A673 (cell line): ENCODE results near the gene MFNG. TPM values are rescaled to one million over a fixed set of nuclear protein-coding genes. Genes with fewer than 3 reads are reported as not detected.

Experiments
- BruUV-seq: library from RNA; stranded (reverse); fragments of 400-500 nt; replicated peaks from 2 replicates; lab custom pipeline; 2021; lab: Mats Ljungman, UMichigan
- CTCF ChIA-PET: fragments of 300-600 bp; sonication (Branson Sonifier 250); formaldehyde crosslinking; loops from one replicate; lab custom pipeline; 2022; ENCODE audit warnings: antibody characterized with exemption; lab: Charles Lee
- POLR2A ChIA-PET: fragments of 300-600 bp; sonication (Branson Sonifier 250); formaldehyde crosslinking; loops from one replicate; lab custom pipeline; 2022; ENCODE audit warnings: antibody characterized with exemption; ENCODE audit not compliant: low non-redundant PET; lab: Charles Lee
- DNase-seq: peaks from one replicate; pipeline ENCODE4 v3.0.0-alpha.2; 2015; ENCODE audit warnings: low spot score
- H3K27ac ChIP-seq: fragments of 200-600 bp; sonication (generic); 2 replicates; pipeline ENCODE4 v1.5.1; 2016; ENCODE audit warnings: mixed run types, low read depth, mild to moderate bottlenecking, mixed read lengths, antibody characterized with exemption, low read length; ENCODE audit not compliant: poor library complexity, severe bottlenecking
- H3K27me3 ChIP-seq: fragments of 200-600 bp; sonication (generic); replicated peaks from 2 replicates; pipeline ENCODE4 v1.6.1; 2017; ENCODE audit warnings: mixed run types, low read depth, mild to moderate bottlenecking, mixed read lengths, antibody characterized with exemption, low read length; ENCODE audit not compliant: insufficient read depth, poor library complexity
- H3K36me3 ChIP-seq: fragments of 200-600 bp; sonication (generic); 2 replicates; pipeline ENCODE4 v1.6.1; 2016; ENCODE audit warnings: mixed run types, mild to moderate bottlenecking, mixed read lengths, antibody characterized with exemption, low read length; ENCODE audit not compliant: insufficient read depth, poor library complexity, severe bottlenecking
- H3K4me1 ChIP-seq: fragments of 200-600 bp; sonication (generic); 2 replicates; pipeline ENCODE4 v1.6.1; 2017; ENCODE audit warnings: mixed run types, mild to moderate bottlenecking, mixed read lengths, antibody characterized with exemption, low read length; ENCODE audit not compliant: insufficient read depth, poor library complexity, severe bottlenecking
- H3K4me3 ChIP-seq: fragments of 200-600 bp; sonication (generic); 2 replicates; pipeline ENCODE4 v1.5.1; 2016; ENCODE audit warnings: low read depth, mixed run types, mild to moderate bottlenecking, mixed read lengths, low read length; ENCODE audit not compliant: poor library complexity, severe bottlenecking
- H3K9me3 ChIP-seq: fragments of 200-600 bp; sonication (generic); 2 replicates; pipeline ENCODE4 v1.6.1; 2016; ENCODE audit warnings: mixed run types, low read depth, mild to moderate bottlenecking, mixed read lengths, antibody characterized with exemption, low read length; ENCODE audit not compliant: poor library complexity, severe bottlenecking
- EZH2 ChIP-seq: fragments of 200-600 bp; sonication (generic); IDR thresholded peaks from 2 replicates; pipeline ENCODE4 v1.6.1; 2017; ENCODE audit warnings: borderline replicate concordance, low read depth, mild to moderate bottlenecking, mixed read lengths, antibody characterized with exemption, low read length; ENCODE audit not compliant: poor library complexity, severe bottlenecking
- intact Hi-C: fragments of 100-400 bp; cut with micrococcal nuclease; formaldehyde crosslinking; loops from one replicate; pipeline ENCODE4 v1.10.0; 2022; ENCODE audit not compliant: unreplicated experiment
- total RNA-seq: library from RNA; stranded (reverse); gene quantifications from 2 replicates; pipeline ENCODE4 v1.2.3, GENCODE V29; 2021
- TF ChIP-seq, protein P1 (sequence below): fragments of 300-800, 200-600 bp; sonication (generic); conservative IDR thresholded peaks from 2 replicates; pipeline ENCODE4 v1.5.1; 2017; ENCODE audit warnings: low read depth, mild to moderate bottlenecking, antibody characterized with exemption, low read length, moderate library complexity, mixed read lengths

The MFNG gene
- total RNA-seq, 1 experiment from 2014 or later: not detected

DNA sequence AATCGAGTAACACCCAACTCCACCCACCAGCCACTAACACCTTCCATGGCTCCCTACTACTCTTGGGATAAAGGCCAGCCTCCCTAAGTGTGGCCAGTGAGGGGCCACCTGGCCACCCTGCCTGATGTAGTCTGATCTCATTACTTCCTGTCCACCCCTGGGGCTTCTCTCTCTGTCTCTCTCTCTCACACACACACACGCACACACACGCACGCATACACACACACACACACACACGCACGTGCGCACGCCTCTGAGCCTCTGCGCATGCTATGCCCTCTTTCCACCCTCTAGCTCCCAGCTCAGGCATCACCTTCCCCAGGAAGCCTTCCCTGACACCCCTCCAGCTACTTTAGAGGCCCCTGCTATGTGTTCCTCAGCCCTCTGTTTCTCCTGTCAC lies 3.9 kb downstream of the MFNG start:
- no peak overlapping the region for H3K4me3 ChIP-seq
- intact Hi-C loops: no loop called here
- H3K27me3 ChIP-seq: no peaks in the 10 kb centered on the region
- peaks cover 4% of the 10 kb centered on the region for H3K4me1 ChIP-seq
- DNase-seq: no peak
- CTCF ChIA-PET: no interaction called here
- H3K9me3 ChIP-seq: no peaks in the 10 kb centered on the region
- no peak for TF ChIP-seq EZH2
- TF ChIP-seq, protein P1, sequence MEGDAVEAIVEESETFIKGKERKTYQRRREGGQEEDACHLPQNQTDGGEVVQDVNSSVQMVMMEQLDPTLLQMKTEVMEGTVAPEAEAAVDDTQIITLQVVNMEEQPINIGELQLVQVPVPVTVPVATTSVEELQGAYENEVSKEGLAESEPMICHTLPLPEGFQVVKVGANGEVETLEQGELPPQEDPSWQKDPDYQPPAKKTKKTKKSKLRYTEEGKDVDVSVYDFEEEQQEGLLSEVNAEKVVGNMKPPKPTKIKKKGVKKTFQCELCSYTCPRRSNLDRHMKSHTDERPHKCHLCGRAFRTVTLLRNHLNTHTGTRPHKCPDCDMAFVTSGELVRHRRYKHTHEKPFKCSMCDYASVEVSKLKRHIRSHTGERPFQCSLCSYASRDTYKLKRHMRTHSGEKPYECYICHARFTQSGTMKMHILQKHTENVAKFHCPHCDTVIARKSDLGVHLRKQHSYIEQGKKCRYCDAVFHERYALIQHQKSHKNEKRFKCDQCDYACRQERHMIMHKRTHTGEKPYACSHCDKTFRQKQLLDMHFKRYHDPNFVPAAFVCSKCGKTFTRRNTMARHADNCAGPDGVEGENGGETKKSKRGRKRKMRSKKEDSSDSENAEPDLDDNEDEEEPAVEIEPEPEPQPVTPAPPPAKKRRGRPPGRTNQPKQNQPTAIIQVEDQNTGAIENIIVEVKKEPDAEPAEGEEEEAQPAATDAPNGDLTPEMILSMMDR: no peak
- no peaks in the 10 kb centered on the region for H3K36me3 ChIP-seq
- no TSS peak for BruUV-seq
- H3K27ac ChIP-seq: no peak overlapping the region
- POLR2A ChIA-PET: no interaction called here

DNA sequence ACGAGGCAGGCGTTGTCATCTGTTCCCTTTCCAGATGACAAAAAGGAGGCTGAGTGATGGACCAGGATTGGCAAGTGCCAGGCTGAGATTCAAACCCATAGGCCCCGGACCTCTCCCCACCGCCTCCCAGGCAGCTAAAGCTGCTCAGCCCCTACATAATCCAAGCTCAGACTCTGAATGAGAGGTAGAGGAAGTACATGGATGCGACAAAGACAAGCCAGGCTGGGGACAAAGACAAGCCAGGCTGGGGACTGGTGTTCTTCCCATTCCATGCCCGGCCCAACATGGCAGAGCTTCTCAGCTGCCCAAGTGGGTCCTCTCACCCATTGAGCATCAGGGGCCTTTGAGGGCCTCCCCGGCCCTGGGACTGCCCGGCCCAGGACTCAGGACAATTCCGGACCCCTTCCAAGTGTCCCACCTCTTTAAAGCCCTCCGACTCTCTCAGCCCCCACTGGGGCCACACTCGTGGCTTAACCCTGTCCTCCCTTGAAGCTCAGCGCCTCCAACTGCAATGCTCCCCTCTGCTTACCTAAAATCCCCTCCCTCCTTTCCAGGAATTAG lies 4.8 kb downstream of the MFNG start:
- H3K4me3 ChIP-seq: no peak overlapping the region
- no peak for DNase-seq
- BruUV-seq: no TSS peak
- no peak for TF ChIP-seq EZH2
- TF ChIP-seq, protein P1: no peak
- intact Hi-C loops: no loop called here
- no peak overlapping the region for H3K27ac ChIP-seq
- ChIA-PET CTCF (no interaction called here), POLR2A (no interaction called here)
- no peaks in the 10 kb centered on the region for H3K27me3 ChIP-seq
- no peaks in the 10 kb centered on the region for H3K36me3 ChIP-seq
- no peaks in the 10 kb centered on the region for H3K9me3 ChIP-seq
- H3K4me1 ChIP-seq: peaks cover 2% of the 10 kb centered on the region

DNA sequence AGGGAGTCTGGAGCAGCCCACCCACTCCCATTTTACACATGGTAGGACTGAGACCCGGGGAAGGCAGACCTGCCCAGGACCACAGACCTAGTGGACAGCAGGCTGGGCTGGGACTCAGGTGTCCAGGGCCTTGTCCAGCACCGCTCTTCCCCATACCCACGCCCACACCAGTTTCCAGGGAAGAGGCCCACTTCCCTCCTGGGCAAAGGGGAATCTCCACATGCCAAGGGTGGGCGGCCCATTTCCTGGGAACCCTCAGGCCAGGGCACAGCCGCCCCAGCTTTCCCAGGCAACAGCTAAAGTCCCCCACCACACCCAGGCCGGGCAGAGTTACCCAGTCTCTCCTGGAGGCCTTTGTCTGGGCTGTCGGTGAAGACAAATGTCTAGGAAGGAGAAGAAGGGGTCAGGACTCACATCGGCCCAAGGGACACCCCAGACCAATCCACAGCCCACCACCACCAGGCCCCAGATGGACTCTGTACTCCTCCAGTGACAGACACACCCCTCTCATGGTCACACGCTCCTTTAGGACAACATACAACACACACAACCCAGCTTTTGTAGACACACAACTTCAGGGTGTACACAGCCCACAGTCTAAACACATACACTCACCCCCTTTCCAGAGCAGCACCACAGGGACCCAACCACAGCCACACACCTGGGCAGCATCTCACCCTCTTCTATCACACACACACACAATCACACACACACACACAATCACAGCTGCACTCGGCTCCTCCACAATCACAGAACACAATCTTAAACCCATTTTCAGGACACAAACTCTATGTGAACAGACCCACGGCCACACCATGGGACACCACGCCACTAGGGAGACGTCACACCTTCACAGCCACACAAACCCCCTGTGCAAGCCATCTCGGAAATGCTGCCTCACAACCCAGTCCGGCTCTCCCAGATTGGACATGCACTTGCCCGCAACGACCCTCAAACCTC lies 5.5 kb downstream of the MFNG start:
- ChIA-PET POLR2A (no interaction called here), CTCF (no interaction called here)
- DNase-seq: no peak
- no peak for TF ChIP-seq EZH2
- TF ChIP-seq, protein P1: no peak
- Histone ChIP-seq H3K36me3 (no peaks in the 10 kb centered on the region), H3K4me1 (no peaks in the 10 kb centered on the region), H3K27me3 (no peaks in the 10 kb centered on the region), H3K9me3 (no peaks in the 10 kb centered on the region), H3K4me3 (no peak overlapping the region), H3K27ac (no peak overlapping the region)
- intact Hi-C loops: no loop called here
- BruUV-seq: no TSS peak
